Activated T-helper 1 cell treated with anti-CD3 and anti-CD28 coated beads, Interleukin-12 subunit alpha, Interleukin-12 subunit beta, Interleukin-2, Interleukin-4 antibody, amounts not matched to agents 30 ng/mL and 10 ng/mL and 1 ng/mL, durations not matched to agents 14 hours and 24 hours and 36 hours (primary cell): ENCODE measurements around the gene HMGA1. TPM values are rescaled to one million over a fixed set of nuclear protein-coding genes. Genes with fewer than 3 reads are reported as not detected.
"Not testable (repeated sequence)": the region's sequence is repeated elsewhere in the genome, so short reads cannot be mapped to it uniquely, and the experiment has no call there.

Source experiments
- DNase-seq: peaks from one replicate; pipeline ENCODE4 v3.0.0; 2021; ENCODE audit warnings: low spot score
- H3K27ac Mint-ChIP-seq: one replicate; pipeline ENCODE4 v1.8.0; 2021; ENCODE audit warnings: mild to moderate bottlenecking, mixed read lengths
- H3K27me3 Mint-ChIP-seq: one replicate; pipeline ENCODE4 v1.8.0; 2022; ENCODE audit warnings: mild to moderate bottlenecking, moderate library complexity, mixed read lengths; ENCODE audit not compliant: insufficient read depth
- H3K36me3 Mint-ChIP-seq: one replicate; pipeline ENCODE4 v1.8.0; 2021; ENCODE audit warnings: low read depth, mixed read lengths
- H3K4me1 Mint-ChIP-seq: one replicate; pipeline ENCODE4 v1.8.0; 2021; ENCODE audit warnings: low read depth, mixed read lengths
- H3K4me3 Mint-ChIP-seq: one replicate; pipeline ENCODE4 v1.8.0; 2021; ENCODE audit warnings: mild to moderate bottlenecking, moderate library complexity, mixed read lengths
- H3K9me3 Mint-ChIP-seq: one replicate; pipeline ENCODE4 v1.8.0; 2021; ENCODE audit warnings: mixed read lengths
- intact Hi-C: fragments of 100-400 bp; cut with micrococcal nuclease; formaldehyde crosslinking; loops from one replicate; pipeline ENCODE4 v1.15.1; 2024
- total RNA-seq: library from RNA; stranded (reverse); gene quantifications from 2 replicates; pipeline ENCODE4 v1.2.3, GENCODE V29; 2022

Gene HMGA1
- total RNA-seq, 1 donor from 2014 or later: 438 TPM

DNA sequence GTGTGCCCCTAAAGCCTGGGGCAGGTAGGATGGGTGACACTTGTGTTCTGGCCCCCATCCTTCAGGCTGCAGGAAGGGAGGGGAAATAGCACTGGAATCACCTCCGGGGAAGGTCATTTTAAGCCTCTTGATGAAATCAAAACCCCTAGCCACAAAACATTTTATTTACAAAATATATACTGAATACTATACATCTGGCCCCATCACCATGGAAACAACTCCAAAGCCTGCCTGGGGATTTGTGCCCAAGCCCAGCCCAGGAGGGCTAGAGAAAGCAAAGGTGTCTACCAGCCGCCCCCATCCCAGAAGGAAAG is 9.5 kb downstream of the HMGA1 start:
- H3K27ac Mint-ChIP-seq: peak overlapping the region; percentile 70
- no peak overlapping the region for H3K4me3 Mint-ChIP-seq
- intact Hi-C loops: loop anchor here (5.0 kb wide), 1 partner anchor 71 kb away; no protein-coding TSS in a partner anchor
- H3K27me3 Mint-ChIP-seq: peaks cover 1% of the 10 kb centered on the region
- no peaks in the 10 kb centered on the region for H3K9me3 Mint-ChIP-seq
- H3K36me3 Mint-ChIP-seq: peaks cover 39% of the 10 kb centered on the region
- peaks cover 68% of the 10 kb centered on the region for H3K4me1 Mint-ChIP-seq
- DNase-seq: no peak

DNA sequence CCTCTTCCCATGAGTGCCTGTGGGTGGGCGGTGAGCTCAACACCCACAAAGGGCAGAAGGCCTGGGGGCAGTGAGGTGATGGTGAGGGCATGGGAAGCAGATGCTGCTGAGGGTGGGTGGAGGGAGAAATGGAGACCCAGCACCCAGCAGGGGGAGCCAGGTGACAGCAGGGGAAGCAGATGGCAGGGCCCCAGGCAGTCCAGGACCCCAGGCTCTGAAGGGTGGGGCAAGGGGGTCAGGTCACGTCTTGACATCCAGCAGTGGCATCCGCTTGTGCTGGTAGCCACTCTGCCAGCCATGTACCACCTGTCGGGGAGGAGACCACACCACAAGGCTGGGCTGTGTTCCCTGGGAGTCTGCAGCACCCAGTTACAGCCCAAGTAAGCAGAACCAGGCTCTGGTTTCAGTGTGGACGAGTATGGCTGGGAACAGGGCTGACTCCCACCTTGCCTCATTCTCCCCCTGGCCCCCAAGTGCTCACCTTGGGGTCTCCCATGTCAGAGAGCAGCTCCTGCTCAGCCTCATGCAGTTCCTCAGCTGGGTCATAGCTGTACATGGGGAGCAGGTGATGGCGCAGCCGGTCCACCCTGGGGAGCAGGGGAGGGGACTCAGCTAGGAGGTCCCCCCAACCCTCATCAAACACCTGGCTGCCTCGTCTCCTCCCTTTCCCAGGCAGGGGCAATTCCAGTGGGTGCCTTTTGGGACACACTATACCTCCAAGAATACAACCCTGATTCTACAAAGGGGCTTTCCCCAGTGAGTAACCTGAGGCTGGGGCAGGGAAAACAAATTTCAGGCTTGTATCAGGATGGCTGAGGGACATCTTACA is 10.1 kb downstream of the HMGA1 start:
- intact Hi-C loops: loop anchor here (5.0 kb wide), 1 partner anchor 71 kb away; no protein-coding TSS in a partner anchor
- Mint-ChIP-seq H3K9me3 (no peaks in the 10 kb centered on the region), H3K4me3 (peak overlapping the region; percentile 34), H3K27me3 (peaks cover 1% of the 10 kb centered on the region), H3K4me1 (peaks cover 62% of the 10 kb centered on the region), H3K27ac (peak overlapping the region; percentile 70), H3K36me3 (peaks cover 33% of the 10 kb centered on the region)
- peak; percentile 33 for DNase-seq

DNA sequence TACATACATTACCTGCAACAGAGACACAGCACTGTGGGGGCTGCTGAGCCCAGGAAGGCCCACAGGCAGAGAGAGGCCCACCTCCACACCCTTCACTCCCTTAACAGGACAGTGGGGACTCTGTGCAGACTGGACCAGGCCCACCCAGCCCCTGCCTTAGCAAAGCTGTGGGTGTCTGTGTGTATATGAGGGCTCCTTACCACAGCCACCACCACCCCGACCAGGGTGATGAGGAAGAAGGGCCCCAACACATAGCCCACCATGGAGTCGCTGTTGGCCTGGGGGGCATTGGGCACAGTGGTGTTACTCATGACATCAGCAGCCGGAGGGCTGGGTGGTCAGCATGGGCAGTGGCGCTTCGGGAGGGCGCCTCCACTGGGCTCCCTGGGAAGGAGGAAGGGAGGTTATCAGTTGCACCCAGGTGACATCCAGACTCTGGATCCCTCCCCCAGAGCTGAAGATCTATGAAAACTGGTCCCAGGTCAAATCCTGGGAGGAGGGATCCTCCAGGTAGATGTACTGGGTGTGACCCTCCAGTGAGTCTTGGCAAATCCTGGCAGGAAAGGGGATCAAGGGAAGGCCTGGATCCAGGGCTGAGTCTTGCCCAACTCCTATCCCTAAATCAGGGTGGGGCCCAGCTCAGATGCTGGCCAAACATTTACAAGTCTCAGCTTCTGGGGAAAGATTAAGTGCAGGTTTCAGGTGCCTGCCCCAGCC is 11.0 kb downstream of the HMGA1 start:
- H3K4me1 Mint-ChIP-seq: peaks cover 53% of the 10 kb centered on the region
- H3K36me3 Mint-ChIP-seq: peaks cover 24% of the 10 kb centered on the region
- intact Hi-C loops: loop anchor here (2.0 to 5.0 kb wide), 3 partner anchors 70 to 279 kb away; no protein-coding TSS in a partner anchor

DNA sequence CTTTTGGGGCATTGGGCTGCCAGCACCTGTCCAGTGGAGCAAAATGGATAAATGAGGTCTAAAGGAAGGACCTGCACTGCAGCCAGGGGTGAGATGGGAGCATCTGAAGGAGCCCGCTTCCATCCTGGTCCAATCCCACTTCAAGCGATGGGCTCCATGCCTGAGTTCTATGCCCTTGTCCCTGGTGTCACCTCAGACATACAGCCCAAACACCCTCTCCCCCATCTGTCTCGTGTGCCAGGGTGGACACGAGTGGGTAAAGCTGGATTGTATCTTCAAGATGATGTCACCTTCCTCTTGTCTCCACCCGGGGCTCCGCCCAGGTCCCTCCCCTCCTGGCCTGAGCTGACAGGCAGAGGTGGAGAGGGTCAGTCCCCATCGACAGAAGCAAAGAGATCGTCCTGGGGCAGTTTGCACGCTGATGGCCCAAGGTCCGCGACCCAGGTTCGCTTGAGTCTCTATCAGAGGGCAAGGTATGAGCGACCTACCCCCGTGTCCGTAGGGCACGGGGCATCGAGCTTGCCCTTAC is 11.6 kb downstream of the HMGA1 start:
- Mint-ChIP-seq H3K27me3 (peaks cover 1% of the 10 kb centered on the region), H3K4me1 (peaks cover 47% of the 10 kb centered on the region), H3K4me3 (peak overlapping the region; percentile 87), H3K9me3 (no peaks in the 10 kb centered on the region), H3K36me3 (peaks cover 18% of the 10 kb centered on the region), H3K27ac (peak overlapping the region; percentile 87)
- intact Hi-C loops: loop anchor here (2.0 to 5.0 kb wide), 3 partner anchors 69 to 279 kb away; no protein-coding TSS in a partner anchor
- peak; percentile 38 for DNase-seq

More for the DNA sequence above, 11.0 kb downstream of the HMGA1 start:
- peak overlapping the region; percentile 87 for H3K27ac Mint-ChIP-seq
- H3K27me3 Mint-ChIP-seq: peaks cover 1% of the 10 kb centered on the region
- H3K9me3 Mint-ChIP-seq: no peaks in the 10 kb centered on the region
- DNase-seq: no peak
- H3K4me3 Mint-ChIP-seq: peak overlapping the region; percentile 87

DNA sequence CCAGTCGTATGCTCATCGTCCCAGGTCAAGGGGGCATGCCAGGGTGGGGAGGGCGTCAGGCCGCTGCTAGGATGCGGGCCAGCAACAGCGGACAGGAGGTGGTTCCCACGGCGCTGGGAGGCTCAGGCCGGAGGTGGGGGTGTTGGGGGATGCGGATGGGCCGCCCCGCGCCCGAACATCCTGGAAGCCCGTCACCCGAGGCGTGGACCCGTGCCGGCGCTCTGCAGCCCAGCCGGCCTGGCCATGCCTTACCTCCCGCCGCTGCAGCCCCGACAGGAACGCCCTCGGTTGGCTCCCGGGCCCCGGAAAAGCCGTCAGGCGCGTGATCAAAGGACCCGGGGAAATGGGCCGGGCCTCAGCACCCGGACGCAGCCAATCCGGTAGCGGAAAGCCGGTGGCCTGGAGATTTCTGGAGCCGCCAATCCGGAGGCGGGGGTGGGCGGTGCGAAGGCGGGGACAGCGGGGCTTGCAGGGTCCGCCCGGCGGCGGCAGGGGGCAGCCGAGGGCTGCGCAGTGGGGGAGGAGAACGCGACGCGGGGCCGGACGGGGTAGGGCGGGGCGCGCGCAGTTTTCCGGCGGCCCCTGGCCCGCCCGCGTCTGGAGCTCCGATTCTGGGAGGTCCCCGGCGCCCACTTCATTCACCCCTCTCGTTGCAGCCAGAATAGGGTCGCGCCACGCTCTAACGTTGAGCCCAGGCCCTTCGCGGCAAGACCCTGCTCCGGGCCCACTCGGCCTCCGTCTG is 12.2 kb downstream of the HMGA1 start, which contains the start of gene SMIM29:
Gene SMIM29, minus strand, starts transcription at position 280 of the 742 bp plus-strand sequence. CDS start 1,215 bp downstream, outside the sequence.
- Mint-ChIP-seq H3K4me3 (peak within 1 kb of the TSS; percentile 87), H3K4me1 (peaks cover 41% of the 10 kb centered on the region), H3K27ac (peak within 1 kb of the TSS; percentile 87), H3K9me3 (no peaks in the 10 kb centered on the region), H3K27me3 (peaks cover 1% of the 10 kb centered on the region), H3K36me3 (peaks cover 14% of the 10 kb centered on the region)
- DNase-seq: peak; percentile 96
- intact Hi-C loops: loop anchor here (1.0 to 5.0 kb wide), 11 partner anchors 13 to 461 kb away; partner anchors contain the start of genes HMGA1, NUDT3 and RPS10

DNA sequence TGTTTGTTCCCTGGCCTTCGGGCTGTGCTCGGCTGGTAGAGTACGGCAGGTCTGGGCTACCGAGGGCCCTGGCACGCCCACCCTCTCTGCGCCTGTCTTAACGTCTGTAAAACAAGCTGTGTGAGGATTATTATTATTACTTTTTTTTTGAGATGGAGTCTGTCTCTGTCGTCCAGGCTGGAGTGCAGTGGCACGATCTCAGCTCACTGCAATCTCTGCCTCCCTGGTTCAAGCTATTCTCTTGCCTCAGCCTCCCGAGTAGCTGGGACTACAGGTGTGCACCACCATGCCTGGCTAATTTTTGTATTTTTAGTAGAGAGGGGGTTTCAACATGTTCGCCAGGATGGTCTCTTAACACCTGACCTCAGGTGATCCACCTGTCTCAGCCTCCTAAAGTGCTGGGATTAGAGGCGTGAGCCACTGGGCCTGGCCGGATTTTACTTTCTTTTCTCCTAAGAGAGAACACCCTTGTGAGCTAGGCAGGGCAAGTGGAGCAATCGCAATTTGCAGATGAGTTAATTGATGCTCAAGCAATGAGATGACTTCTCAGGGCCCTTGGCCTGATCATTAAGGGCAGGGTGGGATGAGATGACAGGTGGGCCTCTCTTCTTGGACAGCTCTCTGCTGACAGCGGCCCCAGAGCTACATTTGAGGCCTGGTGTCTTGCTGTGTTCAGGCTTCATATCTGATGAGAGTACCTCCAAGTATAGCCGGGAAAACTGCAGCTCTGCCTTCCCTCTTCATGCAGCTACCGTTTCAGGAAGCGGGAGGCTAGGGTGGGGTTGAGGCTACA is 13.0 kb downstream of the HMGA1 start:
- H3K4me3 Mint-ChIP-seq: peak overlapping the region; percentile 87
- peaks cover 1% of the 10 kb centered on the region for H3K27me3 Mint-ChIP-seq
- H3K9me3 Mint-ChIP-seq: no peaks in the 10 kb centered on the region
- peaks cover 10% of the 10 kb centered on the region for H3K36me3 Mint-ChIP-seq
- H3K4me1 Mint-ChIP-seq: peaks cover 34% of the 10 kb centered on the region
- H3K27ac Mint-ChIP-seq: peak overlapping the region; percentile 83
- DNase-seq: no peak
- intact Hi-C loops: loop anchor here (1.0 to 5.0 kb wide), 11 partner anchors 13 to 461 kb away; partner anchors contain the start of genes HMGA1, NUDT3 and RPS10

DNA sequence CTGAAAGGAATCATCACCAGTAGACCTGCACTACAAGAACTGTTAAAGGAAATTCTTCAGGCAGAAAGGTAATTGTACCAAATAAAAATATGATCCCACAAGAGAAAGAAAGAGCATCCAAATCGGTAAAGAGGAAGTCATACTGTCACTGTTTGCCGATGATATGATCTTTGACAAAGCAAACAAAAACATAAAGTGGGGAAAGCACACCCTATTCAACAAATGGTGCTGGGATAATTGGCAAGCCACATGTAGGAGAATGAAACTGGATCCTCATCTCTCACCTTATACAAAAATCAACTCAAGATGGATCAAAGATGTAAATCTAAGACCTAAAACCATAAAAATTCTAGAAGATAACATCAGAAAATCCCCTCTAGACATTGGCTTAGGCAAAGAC is 15.7 kb downstream of the HMGA1 start:
- H3K27me3 Mint-ChIP-seq, H3K9me3 Mint-ChIP-seq, H3K27ac Mint-ChIP-seq, H3K36me3 Mint-ChIP-seq, H3K4me3 Mint-ChIP-seq, intact Hi-C loops, DNase-seq: not testable (repeated sequence)
- H3K4me1 Mint-ChIP-seq: peaks cover 11% of the 10 kb centered on the region

DNA sequence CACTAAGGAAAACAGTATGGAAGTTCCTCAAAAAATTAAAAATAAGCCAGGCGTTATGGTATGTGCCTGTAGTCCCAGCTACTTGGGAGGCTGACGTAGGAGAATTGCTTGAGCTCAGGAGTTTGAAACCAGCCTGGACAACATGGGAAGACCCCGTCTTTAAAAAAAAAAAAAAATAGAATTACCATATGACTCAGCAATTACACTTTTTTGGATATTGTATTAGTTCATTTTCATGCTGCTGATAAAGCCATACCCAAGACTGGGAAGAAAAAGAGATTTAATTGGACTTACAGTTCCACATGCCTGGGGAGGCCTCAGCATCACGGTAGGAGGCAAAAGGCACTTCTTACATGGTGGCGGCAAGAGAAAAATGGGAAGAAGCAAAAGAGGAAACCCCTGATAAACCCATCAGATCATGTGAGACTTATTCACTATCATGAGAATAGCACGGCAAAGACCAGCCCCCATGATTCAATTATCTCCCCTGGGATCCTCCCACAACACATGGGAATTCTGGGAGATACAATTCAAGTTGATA is 22.9 kb downstream of the HMGA1 start:
- Mint-ChIP-seq H3K27ac (no peak overlapping the region), H3K27me3 (no peaks in the 10 kb centered on the region), H3K36me3 (peaks cover 1% of the 10 kb centered on the region), H3K9me3 (no peaks in the 10 kb centered on the region), H3K4me3 (no peak overlapping the region), H3K4me1 (no peaks in the 10 kb centered on the region)
- DNase-seq: no peak
- intact Hi-C loops: no loop called here

DNA sequence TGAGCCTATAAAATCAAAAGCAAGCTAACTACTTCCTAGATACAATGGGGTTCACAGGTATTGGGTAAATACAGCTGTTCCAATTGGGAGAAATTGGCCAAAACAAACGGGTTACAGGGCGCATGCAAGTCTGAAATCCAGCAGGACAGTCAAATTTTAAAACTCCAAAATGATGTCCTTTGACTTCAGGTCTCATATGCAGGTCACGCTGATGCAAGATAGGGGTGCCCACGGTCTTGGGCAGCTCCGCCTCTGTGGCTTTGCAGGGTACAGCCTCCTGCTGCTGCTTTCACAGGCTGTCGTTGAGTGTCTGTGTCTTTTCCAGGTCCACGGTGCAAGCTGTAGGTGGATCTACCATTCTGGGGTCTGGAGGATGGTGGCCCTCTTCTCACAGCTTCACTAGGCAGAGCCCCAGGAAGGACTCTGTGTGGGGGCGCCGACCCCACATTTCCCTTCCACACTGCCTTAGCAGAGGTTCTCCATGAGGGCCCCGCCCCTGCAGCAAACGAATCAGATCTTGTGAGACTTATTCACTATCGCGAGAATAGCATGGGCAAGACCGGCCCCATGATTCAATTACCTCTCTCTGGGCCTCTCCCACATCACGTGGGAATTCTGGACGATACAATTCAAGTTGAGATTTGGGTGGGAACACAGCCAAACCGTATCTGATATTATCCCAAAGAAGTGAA is 24.0 kb downstream of the HMGA1 start:
- intact Hi-C loops: no loop called here
- Mint-ChIP-seq H3K36me3 (peaks cover 1% of the 10 kb centered on the region), H3K27ac (no peak overlapping the region), H3K27me3 (no peaks in the 10 kb centered on the region), H3K9me3 (no peaks in the 10 kb centered on the region), H3K4me3 (no peak overlapping the region), H3K4me1 (no peaks in the 10 kb centered on the region)
- DNase-seq: no peak

DNA sequence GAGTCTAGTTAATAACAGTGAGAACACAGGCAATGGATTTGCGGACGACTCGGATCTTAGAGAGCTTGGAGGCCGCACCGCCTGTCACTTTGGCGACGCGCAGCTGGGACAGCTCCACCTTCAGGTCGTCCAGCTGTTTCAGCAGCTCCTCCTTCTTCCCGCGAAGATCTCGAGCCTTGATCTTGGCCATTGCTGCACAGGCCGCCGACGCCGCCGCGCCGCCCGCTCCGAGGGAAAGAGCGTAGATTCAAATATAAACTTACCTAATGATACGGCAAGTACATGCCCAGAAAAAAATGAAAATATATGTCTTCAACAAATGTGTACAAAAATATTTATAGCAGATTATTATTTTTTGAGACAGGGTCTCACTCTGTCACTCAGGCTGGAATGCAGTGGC is 26.8 kb downstream of the HMGA1 start:
- H3K27me3 Mint-ChIP-seq, DNase-seq, intact Hi-C loops, H3K4me3 Mint-ChIP-seq, H3K27ac Mint-ChIP-seq, H3K36me3 Mint-ChIP-seq, H3K9me3 Mint-ChIP-seq, H3K4me1 Mint-ChIP-seq: not testable (repeated sequence)

DNA sequence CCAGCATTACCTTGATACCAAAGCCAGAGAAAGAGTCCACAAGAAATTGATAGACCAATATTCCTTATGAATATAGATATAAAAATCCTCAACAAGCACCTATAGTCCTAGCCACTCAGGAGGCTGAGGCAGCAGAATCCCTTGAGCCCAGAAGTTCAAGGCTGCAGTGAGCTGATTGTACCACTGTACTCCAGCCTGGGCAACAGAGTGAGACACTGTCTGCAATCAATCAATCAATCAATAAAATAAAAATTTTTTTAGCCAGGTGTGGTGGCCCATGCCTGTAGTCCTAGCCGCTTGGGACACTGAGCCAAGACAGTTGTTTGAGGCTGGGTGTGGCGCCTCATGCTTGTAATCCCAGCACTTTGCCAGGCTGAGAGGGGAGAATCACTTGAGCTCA is 31.1 kb downstream of the HMGA1 start:
- intact Hi-C loops: no loop called here
- H3K27me3 Mint-ChIP-seq: peaks cover 2% of the 10 kb centered on the region
- no peak overlapping the region for H3K4me3 Mint-ChIP-seq
- no peaks in the 10 kb centered on the region for H3K9me3 Mint-ChIP-seq
- H3K27ac Mint-ChIP-seq: no peak overlapping the region
- no peaks in the 10 kb centered on the region for H3K36me3 Mint-ChIP-seq
- DNase-seq: no peak
- no peaks in the 10 kb centered on the region for H3K4me1 Mint-ChIP-seq
